ENCODE results near the gene PCDHGA8.
"Not testable (repeated sequence)": the region's sequence is repeated elsewhere in the genome, so short reads cannot be mapped to it uniquely, and the experiment has no call there.

The PCDHGA8 gene

GRCh38 chr5:141403387-141403786 is 11.0 kb downstream of the PCDHGA8 start:
- no peak for DNase-seq

DNA sequence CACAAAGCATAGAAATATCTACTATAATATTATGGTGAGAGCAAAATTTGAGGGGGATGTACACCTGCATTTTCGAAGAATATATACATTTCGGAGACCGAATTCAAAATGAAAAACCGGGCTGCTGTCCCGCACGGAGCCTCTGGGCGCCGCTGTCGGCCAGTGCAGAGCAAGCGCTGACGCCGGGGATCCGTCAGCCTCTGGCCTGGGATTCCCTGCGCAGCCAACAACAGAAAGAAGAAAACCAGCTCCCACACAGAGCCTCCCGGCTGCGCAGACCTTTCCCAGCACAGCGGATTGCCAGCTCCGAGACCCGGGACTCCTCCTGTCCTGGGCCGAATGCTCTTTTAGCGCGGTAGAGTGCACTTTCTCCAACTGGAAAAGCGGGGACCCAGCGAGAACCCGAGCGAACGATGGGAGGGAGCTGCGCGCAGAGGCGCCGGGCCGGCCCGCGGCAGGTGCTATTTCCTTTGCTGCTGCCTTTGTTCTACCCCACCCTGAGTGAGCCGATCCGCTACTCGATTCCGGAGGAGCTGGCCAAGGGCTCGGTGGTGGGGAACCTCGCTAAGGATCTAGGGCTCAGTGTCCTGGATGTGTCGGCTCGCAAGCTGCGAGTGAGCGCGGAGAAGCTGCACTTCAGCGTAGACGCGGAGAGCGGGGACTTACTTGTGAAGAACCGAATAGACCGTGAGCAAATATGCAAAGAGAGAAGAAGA is 15.5 kb downstream of the PCDHGA8 start, which contains the start of gene PCDHGB6:
Gene PCDHGB6 (plus strand): TSS at position 232 of the 716 bp plus-strand sequence. CDS start 182 bp downstream, at position 414.
- DNase-seq: peak; percentile 29

DNA sequence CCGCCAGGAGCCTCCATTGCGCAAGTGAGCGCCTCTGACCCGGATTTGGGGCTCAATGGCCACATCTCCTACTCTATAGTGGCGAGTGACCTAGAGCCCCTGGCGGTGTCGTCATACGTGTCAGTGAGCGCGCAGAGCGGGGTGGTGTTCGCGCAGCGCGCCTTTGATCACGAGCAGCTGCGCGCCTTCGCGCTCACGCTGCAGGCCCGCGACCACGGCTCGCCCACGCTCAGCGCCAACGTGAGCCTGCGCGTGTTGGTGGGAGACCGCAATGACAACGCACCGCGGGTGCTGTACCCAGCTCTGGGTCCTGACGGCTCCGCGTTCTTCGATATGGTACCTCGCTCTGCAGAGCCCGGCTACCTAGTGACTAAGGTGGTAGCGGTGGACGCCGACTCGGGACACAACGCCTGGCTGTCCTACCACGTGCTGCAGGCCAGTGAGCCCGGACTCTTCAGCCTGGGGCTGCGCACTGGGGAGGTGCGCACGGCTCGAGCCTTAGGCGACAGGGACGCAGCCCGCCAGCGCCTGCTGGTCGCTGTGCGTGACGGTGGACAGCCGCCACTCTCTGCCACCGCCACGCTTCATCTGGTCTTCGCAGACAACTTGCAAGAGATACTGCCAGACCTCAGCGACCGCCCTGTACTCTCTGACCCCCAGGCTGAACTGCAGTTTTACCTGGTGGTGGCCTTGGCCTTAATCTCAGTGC is 17.3 kb downstream of the PCDHGA8 start:
- no peak for DNase-seq

GRCh38 chr5:141411575-141411974 is 19.1 kb downstream of the PCDHGA8 start:
- no peak for DNase-seq

- peak; percentile 44 for DNase-seq
These were observed 20.6 kb downstream of the PCDHGA8 start, which contains the start of gene PCDHGA10 for GRCh38 chr5:141412854-141413539. TSS of gene PCDHGA10 (plus strand) at chr5:141412987. CDS start at chr5:141413176, 189 bp downstream.

DNA sequence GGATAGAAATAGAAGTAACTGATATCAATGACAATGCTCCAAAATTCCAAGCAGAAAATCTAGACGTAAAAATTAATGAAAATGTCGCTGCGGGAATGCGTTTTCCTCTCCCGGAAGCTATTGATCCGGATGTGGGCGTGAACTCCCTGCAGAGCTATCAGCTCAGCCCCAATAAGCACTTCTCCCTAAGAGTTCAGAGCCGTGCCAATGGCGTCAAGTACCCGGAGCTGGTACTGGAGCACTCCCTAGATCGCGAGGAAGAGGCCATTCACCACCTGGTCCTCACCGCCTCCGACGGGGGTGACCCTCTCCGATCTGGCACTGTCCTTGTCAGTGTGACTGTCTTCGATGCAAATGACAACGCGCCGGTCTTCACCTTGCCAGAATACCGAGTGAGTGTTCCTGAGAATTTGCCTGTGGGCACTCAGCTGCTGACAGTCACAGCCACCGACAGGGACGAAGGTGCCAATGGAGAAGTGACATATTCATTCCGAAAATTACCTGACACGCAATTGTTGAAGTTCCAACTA is 21.2 kb downstream of the PCDHGA8 start:
- no peak for DNase-seq

DNA sequence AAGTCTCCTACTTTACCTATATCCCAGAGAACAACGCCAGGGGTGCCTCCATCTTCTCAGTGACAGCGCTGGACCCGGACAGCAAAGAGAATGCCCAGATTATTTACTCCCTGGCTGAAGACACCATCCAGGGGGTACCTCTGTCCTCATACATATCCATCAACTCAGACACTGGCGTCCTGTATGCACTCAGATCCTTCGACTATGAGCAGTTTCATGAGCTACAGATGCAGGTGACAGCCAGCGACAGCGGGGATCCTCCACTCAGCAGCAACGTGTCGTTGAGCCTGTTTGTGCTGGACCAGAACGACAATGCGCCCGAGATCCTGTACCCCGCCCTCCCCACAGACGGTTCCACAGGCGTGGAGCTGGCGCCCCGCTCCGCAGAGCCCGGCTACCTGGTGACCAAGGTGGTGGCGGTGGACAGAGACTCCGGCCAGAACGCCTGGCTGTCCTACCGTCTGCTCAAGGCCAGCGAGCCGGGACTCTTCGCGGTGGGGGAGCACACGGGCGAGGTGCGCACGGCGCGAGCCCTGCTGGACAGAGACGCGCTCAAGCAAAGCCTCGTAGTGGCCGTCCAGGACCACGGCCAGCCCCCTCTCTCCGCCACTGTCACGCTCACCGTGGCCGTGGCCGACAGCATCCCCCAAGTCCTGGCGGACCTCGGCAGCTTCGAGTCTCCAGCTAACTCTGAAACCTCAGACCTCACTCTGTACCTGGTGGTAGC is 22.3 kb downstream of the PCDHGA8 start:
- not testable (repeated sequence) for DNase-seq

DNA sequence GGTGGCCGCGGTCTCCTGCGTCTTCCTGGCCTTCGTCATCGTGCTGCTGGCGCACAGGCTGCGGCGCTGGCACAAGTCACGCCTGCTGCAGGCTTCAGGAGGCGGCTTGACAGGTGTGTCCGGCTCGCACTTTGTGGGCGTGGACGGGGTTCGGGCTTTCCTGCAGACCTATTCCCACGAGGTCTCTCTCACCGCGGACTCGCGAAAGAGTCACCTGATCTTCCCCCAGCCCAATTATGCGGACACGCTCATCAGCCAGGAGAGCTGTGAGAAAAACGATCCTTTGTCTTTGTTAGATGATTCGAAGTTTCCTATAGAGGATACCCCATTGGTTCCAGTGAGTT is 22.8 kb downstream of the PCDHGA8 start:
- DNase-seq: not testable (repeated sequence)

- peak; percentile 45 for DNase-seq
These were observed 25.2 kb downstream of the PCDHGA8 start, which contains the start of gene PCDHGB7 for GRCh38 chr5:141417494-141418172. TSS of gene PCDHGB7 (plus strand) at chr5:141417677. CDS start at chr5:141417860, 183 bp downstream.

DNA sequence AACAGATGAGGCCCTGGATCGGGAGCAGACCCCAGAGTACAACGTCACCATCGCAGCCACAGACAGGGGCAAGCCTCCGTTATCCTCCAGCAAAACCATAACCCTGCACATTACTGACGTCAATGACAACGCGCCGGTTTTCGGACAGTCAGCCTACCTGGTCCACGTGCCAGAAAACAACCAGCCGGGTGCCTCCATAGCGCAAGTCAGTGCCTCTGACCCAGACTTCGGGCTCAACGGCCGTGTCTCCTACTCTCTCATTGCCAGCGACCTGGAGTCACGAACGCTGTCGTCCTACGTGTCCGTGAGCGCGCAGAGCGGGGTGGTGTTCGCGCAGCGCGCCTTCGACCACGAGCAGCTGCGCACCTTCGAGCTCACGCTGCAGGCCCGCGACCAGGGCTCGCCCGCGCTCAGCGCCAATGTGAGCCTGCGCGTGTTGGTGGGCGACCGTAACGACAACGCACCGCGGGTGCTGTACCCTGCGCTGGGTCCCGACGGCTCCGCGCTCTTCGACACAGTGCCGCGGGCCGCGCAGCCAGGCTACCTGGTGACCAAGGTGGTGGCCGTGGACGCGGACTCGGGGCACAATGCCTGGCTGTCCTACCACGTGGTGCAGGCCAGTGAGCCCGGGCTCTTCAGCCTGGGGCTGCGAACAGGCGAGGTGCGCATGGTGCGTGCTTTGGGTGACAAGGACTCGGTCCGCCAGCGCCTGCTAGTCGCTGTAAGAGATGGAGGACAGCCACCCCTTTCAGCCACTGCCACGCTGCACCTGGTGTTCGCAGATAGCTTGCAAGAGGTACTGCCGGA is 26.8 kb downstream of the PCDHGA8 start:
- DNase-seq: no peak

- DNase-seq: peak; percentile 31
These were observed 28.5 kb downstream of the PCDHGA8 start, which contains the start of gene PCDHGA11 for GRCh38 chr5:141420855-141421488. TSS of gene PCDHGA11 (plus strand) at chr5:141421051. CDS start at chr5:141421228, 177 bp downstream.

DNA sequence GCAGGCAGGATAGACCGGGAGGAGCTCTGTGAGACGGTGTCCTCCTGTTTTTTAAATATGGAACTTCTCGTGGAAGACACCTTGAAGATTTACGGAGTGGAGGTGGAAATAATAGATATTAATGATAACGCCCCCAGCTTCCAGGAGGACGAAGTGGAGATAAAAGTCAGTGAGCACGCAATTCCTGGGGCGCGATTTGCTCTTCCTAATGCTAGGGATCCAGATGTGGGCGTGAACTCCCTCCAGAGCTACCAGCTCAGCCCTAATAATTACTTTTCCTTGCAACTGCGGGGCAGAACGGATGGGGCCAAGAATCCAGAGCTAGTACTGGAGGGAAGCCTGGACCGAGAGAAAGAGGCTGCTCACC is 29.0 kb downstream of the PCDHGA8 start:
- no peak for DNase-seq

DNA sequence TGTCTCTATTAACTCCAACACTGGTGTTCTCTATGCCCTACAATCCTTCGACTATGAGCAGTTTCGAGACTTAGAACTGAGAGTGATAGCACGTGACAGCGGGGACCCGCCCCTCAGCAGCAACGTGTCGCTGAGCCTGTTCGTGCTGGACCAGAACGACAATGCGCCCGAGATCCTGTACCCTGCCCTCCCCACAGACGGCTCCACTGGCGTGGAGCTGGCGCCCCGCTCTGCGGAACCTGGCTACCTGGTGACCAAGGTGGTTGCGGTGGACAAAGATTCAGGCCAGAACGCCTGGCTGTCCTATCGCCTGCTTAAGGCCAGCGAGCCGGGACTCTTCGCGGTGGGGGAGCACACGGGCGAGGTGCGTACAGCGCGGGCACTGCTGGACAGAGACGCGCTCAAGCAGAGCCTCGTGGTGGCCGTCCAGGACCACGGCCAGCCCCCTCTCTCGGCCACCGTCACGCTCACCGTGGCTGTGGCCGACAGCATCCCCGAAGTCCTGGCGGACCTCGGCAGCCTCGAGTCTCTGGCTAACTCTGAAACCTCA is 30.4 kb downstream of the PCDHGA8 start:
- no peak for DNase-seq

- no peak for DNase-seq
These were observed 35.5 kb downstream of the PCDHGA8 start for GRCh38 chr5:141427783-141428426.

DNA sequence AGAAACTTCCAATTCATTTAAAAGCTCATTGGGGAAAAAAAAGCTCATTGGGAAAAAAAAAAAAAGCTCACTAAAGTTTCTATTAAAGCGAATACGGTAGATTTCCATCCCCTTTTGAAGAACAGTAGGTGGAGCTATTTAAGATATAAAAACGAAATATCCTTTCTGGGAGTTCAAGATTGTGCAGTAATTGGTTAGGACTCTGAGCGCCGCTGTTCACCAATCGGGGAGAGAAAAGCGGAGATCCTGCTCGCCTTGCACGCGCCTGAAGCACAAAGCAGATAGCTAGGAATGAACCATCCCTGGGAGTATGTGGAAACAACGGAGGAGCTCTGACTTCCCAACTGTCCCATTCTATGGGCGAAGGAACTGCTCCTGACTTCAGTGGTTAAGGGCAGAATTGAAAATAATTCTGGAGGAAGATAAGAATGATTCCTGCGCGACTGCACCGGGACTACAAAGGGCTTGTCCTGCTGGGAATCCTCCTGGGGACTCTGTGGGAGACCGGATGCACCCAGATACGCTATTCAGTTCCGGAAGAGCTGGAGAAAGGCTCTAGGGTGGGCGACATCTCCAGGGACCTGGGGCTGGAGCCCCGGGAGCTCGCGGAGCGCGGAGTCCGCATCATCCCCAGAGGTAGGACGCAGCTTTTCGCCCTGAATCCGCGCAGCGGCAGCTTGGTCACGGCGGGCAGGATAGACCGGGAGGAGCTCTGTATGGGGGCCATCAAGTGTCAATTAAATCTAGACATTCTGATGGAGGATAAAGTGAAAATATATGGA is 38.1 kb downstream of the PCDHGA8 start, which contains the start of gene PCDHGA12:
Gene PCDHGA12 (plus strand): TSS at position 176 of the 782 bp plus-strand sequence. CDS start 253 bp downstream, at position 429.
- no peak for DNase-seq

- DNase-seq: no peak
These were observed 38.9 kb downstream of the PCDHGA8 start for GRCh38 chr5:141431286-141431685.

- not testable (repeated sequence) for DNase-seq
These were observed 39.9 kb downstream of the PCDHGA8 start for GRCh38 chr5:141432308-141432707.

DNA sequence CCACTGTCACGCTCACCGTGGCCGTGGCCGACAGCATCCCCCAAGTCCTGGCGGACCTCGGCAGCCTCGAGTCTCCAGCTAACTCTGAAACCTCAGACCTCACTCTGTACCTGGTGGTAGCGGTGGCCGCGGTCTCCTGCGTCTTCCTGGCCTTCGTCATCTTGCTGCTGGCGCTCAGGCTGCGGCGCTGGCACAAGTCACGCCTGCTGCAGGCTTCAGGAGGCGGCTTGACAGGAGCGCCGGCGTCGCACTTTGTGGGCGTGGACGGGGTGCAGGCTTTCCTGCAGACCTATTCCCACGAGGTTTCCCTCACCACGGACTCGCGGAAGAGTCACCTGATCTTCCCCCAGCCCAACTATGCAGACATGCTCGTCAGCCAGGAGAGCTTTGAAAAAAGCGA is 40.3 kb downstream of the PCDHGA8 start:
- not testable (repeated sequence) for DNase-seq

DNA sequence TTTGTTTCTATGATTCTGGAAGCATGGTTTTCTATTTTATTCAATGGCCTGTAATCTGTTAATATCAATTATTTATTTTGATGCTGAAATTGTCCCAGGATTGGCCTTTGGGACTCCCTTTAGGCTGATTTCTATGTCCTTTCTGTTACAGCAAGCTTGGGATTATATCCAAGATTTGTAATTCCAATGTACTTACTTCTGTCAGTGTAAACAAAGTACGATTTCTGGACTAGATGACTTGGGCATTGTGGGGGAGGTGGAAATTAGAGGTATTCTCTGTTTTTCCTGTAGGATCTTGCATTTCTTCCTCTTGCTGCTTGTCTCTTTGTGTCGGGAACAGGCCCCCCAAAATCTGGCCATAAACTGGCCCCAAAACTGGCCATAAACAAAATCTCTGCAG is 41.6 kb downstream of the PCDHGA8 start:
- DNase-seq: no peak

All from stimulated activated CD4-positive, alpha-beta T cell treated with anti-CD3 and anti-CD28 coated beads, Interleukin-12 subunit alpha, Interleukin-12 subunit beta, amount 100 ng/mL, for 4 hours (primary cell).